Stimulated activated CD8-positive, alpha-beta memory T cell treated with anti-CD3 and anti-CD28 coated beads, Interleukin-7, amount 100 ng/mL, for 24 hours (primary cell): ENCODE data around the gene PCBP1.
"Not testable (repeated sequence)": the region's sequence is repeated elsewhere in the genome, so short reads cannot be mapped to it uniquely, and the experiment has no call there.

Experiments used
- DNase-seq: peaks from one replicate; pipeline ENCODE4 v3.0.0-alpha.2; 2020; ENCODE audit warnings: low read depth

PCBP1 gene

DNA sequence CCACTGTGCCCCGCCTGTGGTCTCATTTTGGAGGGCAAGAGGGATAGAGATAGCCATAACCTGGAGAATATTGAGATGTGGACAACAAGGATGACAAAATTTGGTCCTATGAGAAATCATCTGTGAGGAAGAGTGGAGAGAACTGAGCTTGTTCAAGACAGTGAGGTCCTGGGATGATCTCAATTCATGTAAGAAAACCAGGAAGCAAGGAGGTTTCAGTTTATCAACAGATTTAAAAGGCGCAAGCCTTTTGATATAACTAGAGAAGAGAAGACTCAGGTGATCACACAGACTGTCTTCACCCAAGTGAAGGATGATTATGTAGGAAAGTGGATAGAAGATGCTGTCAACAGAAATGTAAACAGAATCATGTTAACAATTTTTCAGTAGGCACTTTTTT, 39.1 kb downstream of the PCBP1 start:
- DNase-seq, result no peak

GRCh38 chr2:70128005-70128404, 40.7 kb downstream of the PCBP1 start:
- DNase-seq, result no peak

GRCh38 chr2:70131344-70132143, 44.3 kb downstream of the PCBP1 start:
- not testable (repeated sequence) for DNase-seq

DNA sequence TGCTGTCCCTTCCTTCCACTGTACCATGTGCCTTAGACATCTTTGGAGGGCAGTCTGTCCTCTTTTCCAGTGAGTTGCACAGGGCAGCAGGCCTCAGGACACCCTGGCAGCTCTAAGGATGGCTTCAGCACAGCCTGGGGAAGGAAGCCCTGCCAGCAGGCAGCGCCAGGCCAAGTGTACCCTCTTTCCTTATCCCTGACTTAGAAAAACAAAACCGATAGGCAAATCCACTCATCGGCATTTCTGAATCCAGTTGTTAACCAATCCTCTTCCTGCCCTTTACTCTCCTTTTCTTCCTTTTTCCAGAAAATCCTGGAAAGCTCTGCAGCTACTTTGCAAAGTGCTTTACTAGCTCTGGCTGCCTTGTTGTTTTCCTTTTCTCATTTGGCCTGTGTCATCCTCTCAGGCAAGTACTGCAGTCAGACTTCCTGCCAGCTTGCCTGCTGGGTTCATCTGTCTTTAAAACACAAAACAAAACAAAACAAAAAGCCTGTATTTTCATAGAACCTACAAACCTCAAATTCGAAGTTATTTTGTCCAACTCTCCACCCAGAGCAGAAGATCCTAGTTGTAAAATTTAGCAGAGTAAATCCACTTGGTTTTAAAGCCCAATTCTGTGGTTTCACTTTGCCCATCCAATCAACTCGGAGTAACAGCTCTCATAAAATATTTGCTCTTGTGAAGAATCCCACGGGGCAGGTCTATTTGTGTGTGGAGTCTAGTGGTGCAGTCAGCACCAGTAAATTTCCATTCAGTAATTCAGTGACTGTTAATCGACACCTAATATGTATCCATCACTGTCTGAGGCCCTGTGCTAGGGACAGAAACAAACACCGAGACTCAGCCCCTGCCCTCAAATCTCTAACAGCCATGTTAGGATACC, 45.2 kb downstream of the PCBP1 start:
- no peak for DNase-seq

DNA sequence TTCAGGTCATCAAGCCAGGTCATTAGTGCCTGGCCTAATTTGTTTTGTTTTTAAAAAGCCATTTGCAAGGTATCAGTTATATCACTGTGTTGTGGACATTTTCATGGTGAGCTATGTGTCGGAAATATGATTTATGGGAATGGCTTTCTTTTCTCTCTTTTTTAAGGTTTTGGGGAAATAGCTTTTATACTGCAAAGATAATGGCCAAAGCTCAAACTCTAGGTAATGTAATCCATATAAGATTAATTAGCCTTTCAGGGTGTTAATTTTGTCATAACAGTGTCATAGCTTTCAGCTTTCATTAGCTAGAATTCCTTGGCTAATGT, 45.8 kb downstream of the PCBP1 start:
- no peak for DNase-seq

DNA sequence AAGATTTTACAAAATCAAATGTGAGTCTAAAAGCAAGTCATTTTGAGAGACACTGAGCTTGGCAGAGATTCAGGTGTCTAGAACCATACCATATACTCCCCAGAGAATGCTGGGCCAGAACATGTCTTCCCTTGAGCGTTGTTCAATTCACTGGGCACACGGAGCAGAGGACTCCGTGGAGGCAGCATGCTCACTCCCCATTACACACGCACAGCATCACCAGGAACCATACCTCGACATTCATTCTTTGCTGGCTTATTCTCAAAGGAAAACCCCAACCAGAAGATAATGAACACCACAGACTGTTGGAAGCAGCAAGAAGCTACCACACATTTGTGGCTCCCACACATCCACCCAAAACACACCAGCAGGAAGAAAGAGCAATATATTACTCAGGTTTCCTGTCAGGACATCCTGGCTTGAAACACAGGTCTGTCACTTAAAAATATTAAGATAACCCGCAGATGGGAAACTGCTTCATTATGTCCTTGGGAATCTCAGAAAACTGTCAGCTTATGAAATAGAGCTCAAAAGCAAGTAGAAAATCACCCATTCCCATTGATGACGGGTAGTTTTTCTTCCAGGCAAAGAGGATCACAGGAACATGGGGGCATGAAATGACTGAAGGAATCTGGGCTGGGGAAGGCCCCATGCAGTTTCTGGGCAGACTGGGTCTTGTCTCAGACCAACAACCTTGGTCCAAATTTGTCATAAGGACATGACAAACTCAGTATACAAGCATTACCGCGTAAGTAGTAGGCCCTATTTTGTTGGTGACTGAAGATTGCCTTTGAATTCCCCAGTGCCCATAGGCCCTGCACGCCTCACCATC, 46.4 kb downstream of the PCBP1 start:
- no peak for DNase-seq

DNA sequence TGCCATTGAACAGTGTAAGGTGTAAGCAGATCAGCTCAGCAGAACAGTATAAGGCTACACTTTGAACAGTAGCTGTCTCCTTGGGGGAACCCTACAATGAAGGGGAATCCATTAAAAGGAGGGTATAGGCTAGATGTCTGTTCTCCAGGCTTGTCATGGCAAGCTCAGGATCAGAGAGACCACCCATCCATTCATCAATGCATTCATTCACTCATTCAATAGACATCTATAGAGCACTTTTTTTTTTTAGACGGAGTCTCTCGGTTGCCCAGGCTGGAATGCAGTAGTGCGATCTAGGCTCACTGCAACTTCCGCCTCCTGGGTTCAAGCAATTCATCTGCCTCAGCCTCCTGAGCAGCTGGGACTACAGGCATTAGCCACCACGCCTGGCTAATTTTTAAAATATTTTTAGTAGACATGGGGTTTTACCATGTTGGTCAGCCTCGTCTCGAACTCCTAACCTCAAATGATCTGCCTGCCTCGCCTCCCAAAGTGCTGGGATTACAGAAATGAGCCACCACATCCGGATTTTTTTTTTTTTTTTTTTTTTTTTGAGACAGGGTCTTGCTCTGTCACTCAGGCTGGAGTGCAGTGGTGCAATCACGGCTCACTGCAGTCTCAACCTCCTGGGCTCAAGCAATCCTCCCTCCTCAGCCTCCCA, 47.2 kb downstream of the PCBP1 start:
- not testable (repeated sequence) for DNase-seq
